ENCODE data around the gene APBB1. TPM values are rescaled to one million over a fixed set of nuclear protein-coding genes. Genes with fewer than 3 reads are reported as not detected.
"Not testable (repeated sequence)": the region's sequence is repeated elsewhere in the genome, so short reads cannot be mapped to it uniquely, and the experiment has no call there.

Gene APBB1
- polyA plus RNA-seq, 2 of the 4 experiments (the other 2 are of a cell fraction) = 13.6 to 16.4 TPM

GRCh38 chr11:6395470-6396060 lies 23.3 kb downstream of the APBB1 start:
- FAIRE-seq (no peak), DNase-seq (ENCODE audit: low read depth in 1 of 2, low spot score in 1 of 2) (no peak), ATAC-seq (no peak)
- TF ChIP-seq PHF8 (IDR thresholded peaks at IDR 0.05; ENCODE audit: borderline replicate concordance, low read depth) = no peak
- TF ChIP-seq EP300 (IDR thresholded peaks at IDR 0.05) = no peak
- no peak for TF ChIP-seq GATA3 (IDR thresholded peaks at IDR 0.05; ENCODE audit: borderline replicate concordance)
- TF ChIP-seq E2F6 (IDR thresholded peaks at IDR 0.05; ENCODE audit: borderline replicate concordance, low read depth) = no peak
- no peak for TF ChIP-seq JUN (IDR thresholded peaks at IDR 0.05)
- TF ChIP-seq ZFP36 (IDR thresholded peaks at IDR 0.05; ENCODE audit: borderline replicate concordance, partially characterized antibody) = no peak
- TF ChIP-seq HEYL (CRISPR knock-in tag; IDR thresholded peaks at IDR 0.05) = no peak
- TF ChIP-seq SMC3 (IDR thresholded peaks at IDR 0.05) = no peak
- no peak for TF ChIP-seq REST (IDR thresholded peaks at IDR 0.05)
- no peak for TF ChIP-seq TFCP2L1 (CRISPR knock-in tag; IDR thresholded peaks at IDR 0.05)
- TF ChIP-seq RARB (CRISPR knock-in tag; IDR thresholded peaks at IDR 0.05) = no peak
- ChIA-PET CTCF (interaction anchor here (1.0 to 1.7 kb wide), 4 partner anchors 16 to 83 kb away, joined by 3 to 7 read pairs (median 4); no protein-coding TSS in a partner anchor), POLR2A (no interaction called here)
- H3K27ac ChIP-seq = no peak overlapping the region
- no peak overlapping the region for H3K4me3 ChIP-seq
- H3K4me2 ChIP-seq = no peak overlapping the region
- H3K9me3 ChIP-seq = no peaks in the 10 kb centered on the region
- 90% methylated on average over 8 of the region's 16 CpGs for WGBS (ENCODE audit: missing lambda C conversion rate)
- H3K4me1 ChIP-seq = peaks cover 5% of the 10 kb centered on the region; the same call in 2 of the 3 replicates

GRCh38 chr11:6393989-6394670 lies 24.8 kb downstream of the APBB1 start:
- FAIRE-seq (no peak), DNase-seq (ENCODE audit: low read depth in 1 of 2, low spot score in 1 of 2) (no peak), ATAC-seq (no peak)
- Histone ChIP-seq H3K4me1 (peaks cover 10% of the 10 kb centered on the region), H3K27ac (no peak overlapping the region), H3K9me3 (no peaks in the 10 kb centered on the region), H3K4me2 (no peak overlapping the region), H3K4me3 (no peak overlapping the region)
- ChIA-PET CTCF (interaction anchor here (1.1 to 3.8 kb wide), 2 partner anchors 12 to 15 kb away, joined by 3 to 13 read pairs; no protein-coding TSS in a partner anchor), POLR2A (interaction anchor here (1.5 kb wide), 1 partner anchor 25 kb away, joined by 4 read pairs; the partner anchor contains the start of gene APBB1)
- TF ChIP-seq USF2 (IDR thresholded peaks at IDR 0.05) (no peak), NFE2L2 (conservative IDR thresholded peaks at IDR 0.05; ENCODE audit: low read length) (no peak), SMC3 (IDR thresholded peaks at IDR 0.05) (no peak), CBX8 (IDR thresholded peaks at IDR 0.05) (no peak), MAFK (IDR thresholded peaks at IDR 0.05; ENCODE audit: partially characterized antibody) (no peak)
- WGBS (ENCODE audit: missing lambda C conversion rate) = 84% methylated on average over 12 of the region's 16 CpGs

- FAIRE-seq; H3K27ac ChIP-seq; DNase-seq (ENCODE audit: low read depth in 1 of 2, low spot score in 1 of 2); H3K9me3 ChIP-seq; H3K4me2 ChIP-seq; ATAC-seq; H3K4me3 ChIP-seq: not testable (repeated sequence)
- WGBS (ENCODE audit: missing lambda C conversion rate) = 87% methylated on average over 4 of the region's 4 CpGs
- ChIA-PET POLR2A (interaction anchor here (1.5 kb wide), 1 partner anchor 27 kb away, joined by 4 read pairs; the partner anchor contains the start of gene APBB1), CTCF (interaction anchor here (1.2 to 3.8 kb wide), 4 partner anchors 11 to 113 kb away, joined by 3 to 13 read pairs (median 3); no protein-coding TSS in a partner anchor)
- peaks cover 27% of the 10 kb centered on the region for H3K4me1 ChIP-seq
Observed at GRCh38 chr11:6392251-6392650, 26.6 kb downstream of the APBB1 start.

All from A549 (cell line).